ENCODE results near the gene TREM1. TPM values are rescaled to one million over a fixed set of nuclear protein-coding genes. Genes with fewer than 3 reads are reported as not detected.
A peak's percentile ranks its signal among the peaks of the same experiment; 100 is the strongest.

TREM1 gene
- total RNA-seq, 1 donor from 2014 or later, result not detected

- no peak overlapping the region for H3K4me3 Mint-ChIP-seq
- peaks cover 3% of the 10 kb centered on the region for H3K27me3 Mint-ChIP-seq
- DNase-seq, result no peak
- intact Hi-C loops (cut with micrococcal nuclease), result no loop called here
- no peak overlapping the region for H3K27ac Mint-ChIP-seq
- no peaks in the 10 kb centered on the region for H3K9me3 Mint-ChIP-seq
- H3K36me3 Mint-ChIP-seq (ENCODE audit: low read depth), result no peaks in the 10 kb centered on the region
- H3K4me1 Mint-ChIP-seq, result peaks cover 15% of the 10 kb centered on the region
Measured at GRCh38 chr6:41283600-41283999, 2.9 kb downstream of the TREM1 start.

- Mint-ChIP-seq H3K4me3 (no peak overlapping the region), H3K36me3 (ENCODE audit: low read depth) (no peaks in the 10 kb centered on the region), H3K27ac (no peak overlapping the region), H3K4me1 (peaks cover 13% of the 10 kb centered on the region), H3K9me3 (no peaks in the 10 kb centered on the region), H3K27me3 (peaks cover 13% of the 10 kb centered on the region)
- intact Hi-C loops (cut with micrococcal nuclease), result no loop called here
- peak; percentile 41 for DNase-seq
Measured at GRCh38 chr6:41280381-41281057, 6.0 kb downstream of the TREM1 start.

- Mint-ChIP-seq H3K27me3 (peaks cover 13% of the 10 kb centered on the region), H3K4me3 (no peak overlapping the region), H3K4me1 (peaks cover 13% of the 10 kb centered on the region), H3K27ac (no peak overlapping the region), H3K9me3 (no peaks in the 10 kb centered on the region), H3K36me3 (ENCODE audit: low read depth) (no peaks in the 10 kb centered on the region)
- peak; percentile 89 for DNase-seq
- intact Hi-C loops (cut with micrococcal nuclease), result loop anchor here (1.0 kb wide), 1 partner anchor 39 kb away; no protein-coding TSS in a partner anchor
Measured at GRCh38 chr6:41278699-41279405, 7.6 kb downstream of the TREM1 start.

- peaks cover 13% of the 10 kb centered on the region for H3K27me3 Mint-ChIP-seq
- peak; percentile 54 for DNase-seq
- no peaks in the 10 kb centered on the region for H3K36me3 Mint-ChIP-seq (ENCODE audit: low read depth)
- H3K27ac Mint-ChIP-seq, result no peak overlapping the region
- no peak overlapping the region for H3K4me3 Mint-ChIP-seq
- intact Hi-C loops (cut with micrococcal nuclease), result no loop called here
- no peaks in the 10 kb centered on the region for H3K9me3 Mint-ChIP-seq
- peaks cover 13% of the 10 kb centered on the region for H3K4me1 Mint-ChIP-seq
Measured at GRCh38 chr6:41277605-41278004, 8.9 kb downstream of the TREM1 start.

- intact Hi-C loops (cut with micrococcal nuclease), result no loop called here
- no peaks in the 10 kb centered on the region for H3K9me3 Mint-ChIP-seq
- no peak overlapping the region for H3K27ac Mint-ChIP-seq
- DNase-seq, result no peak
- peaks cover 13% of the 10 kb centered on the region for H3K27me3 Mint-ChIP-seq
- H3K4me3 Mint-ChIP-seq, result no peak overlapping the region
- no peaks in the 10 kb centered on the region for H3K36me3 Mint-ChIP-seq (ENCODE audit: low read depth)
- H3K4me1 Mint-ChIP-seq, result peaks cover 16% of the 10 kb centered on the region
Measured at GRCh38 chr6:41275489-41275888, 11.0 kb downstream of the TREM1 start.

- Mint-ChIP-seq H3K27ac (no peak overlapping the region), H3K4me1 (peaks cover 15% of the 10 kb centered on the region), H3K36me3 (ENCODE audit: low read depth) (no peaks in the 10 kb centered on the region), H3K27me3 (peaks cover 13% of the 10 kb centered on the region), H3K4me3 (no peak overlapping the region), H3K9me3 (no peaks in the 10 kb centered on the region)
- DNase-seq, result no peak
- intact Hi-C loops (cut with micrococcal nuclease), result no loop called here
Measured at GRCh38 chr6:41274256-41274655, 12.2 kb downstream of the TREM1 start.

GRCh38 chr6:41273714-41274113 is 12.8 kb downstream of the TREM1 start:
- Mint-ChIP-seq H3K27ac (no peak overlapping the region), H3K27me3 (peaks cover 13% of the 10 kb centered on the region), H3K4me1 (peaks cover 9% of the 10 kb centered on the region), H3K9me3 (no peaks in the 10 kb centered on the region), H3K4me3 (no peak overlapping the region), H3K36me3 (ENCODE audit: low read depth) (no peaks in the 10 kb centered on the region)
- no peak for DNase-seq
- intact Hi-C loops (cut with micrococcal nuclease), result no loop called here

DNA sequence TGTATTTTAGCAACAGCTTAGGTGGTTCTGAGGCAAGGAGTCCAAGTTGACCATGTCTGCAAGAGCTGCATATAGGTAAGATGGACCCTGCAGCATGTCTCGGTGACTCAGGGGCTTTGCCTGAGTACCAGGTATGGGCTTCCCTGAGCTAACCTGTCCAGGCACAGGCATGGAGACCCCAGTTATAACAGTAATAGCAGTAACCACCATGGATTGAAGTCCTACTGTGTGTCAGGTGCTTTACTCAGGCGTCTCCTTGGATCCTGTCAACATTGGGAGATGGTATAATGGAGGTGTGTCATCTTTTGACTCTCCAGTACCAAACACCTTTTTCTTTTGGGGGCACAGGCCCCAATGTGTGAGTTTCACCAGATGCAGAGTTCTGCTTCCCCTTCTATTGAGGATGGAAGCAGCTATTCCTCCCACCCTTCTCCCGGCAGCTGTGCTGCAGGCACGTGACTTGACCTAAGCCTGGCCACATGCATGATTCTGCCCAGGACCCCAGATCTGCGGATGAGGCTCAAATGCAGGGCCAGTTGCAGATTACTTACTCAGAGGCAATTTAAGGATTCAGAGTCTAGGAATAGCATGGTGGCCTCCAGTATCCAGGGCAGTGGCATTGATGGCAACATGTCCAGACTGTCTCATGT is 13.8 kb downstream of the TREM1 start:
- Mint-ChIP-seq H3K27me3 (peaks cover 13% of the 10 kb centered on the region), H3K4me3 (no peak overlapping the region), H3K27ac (no peak overlapping the region), H3K9me3 (no peaks in the 10 kb centered on the region), H3K36me3 (ENCODE audit: low read depth) (no peaks in the 10 kb centered on the region), H3K4me1 (peaks cover 8% of the 10 kb centered on the region)
- DNase-seq, result no peak
- intact Hi-C loops (cut with micrococcal nuclease), result no loop called here

DNA sequence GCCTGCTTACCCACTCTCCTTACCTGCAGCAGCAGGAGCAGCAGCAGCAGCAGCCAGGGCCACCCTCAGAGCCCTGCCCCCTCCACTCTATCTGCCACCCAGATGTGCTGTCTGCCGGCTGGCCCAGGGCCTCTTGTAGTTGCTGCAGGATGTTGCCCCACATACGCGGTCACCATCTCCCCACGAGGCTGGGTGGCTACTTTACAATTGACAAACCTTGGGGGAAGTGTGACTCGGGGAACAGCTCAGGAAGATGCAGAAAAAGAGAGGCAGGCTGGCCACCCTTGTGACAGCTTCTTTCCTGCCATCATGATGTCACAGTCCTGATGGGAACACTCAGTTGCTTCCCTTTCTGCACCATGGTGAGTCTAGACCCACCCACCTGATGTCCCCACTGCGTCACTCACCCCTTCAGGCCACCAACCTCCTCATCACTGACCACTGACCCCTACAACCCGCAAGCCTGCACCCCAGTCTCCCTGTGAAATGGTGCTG is 14.5 kb downstream of the TREM1 start:
- Mint-ChIP-seq H3K27ac (peak overlapping the region; percentile 22), H3K27me3 (peaks cover 9% of the 10 kb centered on the region), H3K4me3 (no peak overlapping the region), H3K4me1 (peaks cover 8% of the 10 kb centered on the region), H3K36me3 (ENCODE audit: low read depth) (no peaks in the 10 kb centered on the region), H3K9me3 (no peaks in the 10 kb centered on the region)
- DNase-seq, result no peak
- intact Hi-C loops (cut with micrococcal nuclease), result no loop called here

GRCh38 chr6:41269716-41270115 is 16.8 kb downstream of the TREM1 start:
- no peak overlapping the region for H3K4me3 Mint-ChIP-seq
- no peaks in the 10 kb centered on the region for H3K9me3 Mint-ChIP-seq
- H3K4me1 Mint-ChIP-seq, result peaks cover 8% of the 10 kb centered on the region
- peaks cover 6% of the 10 kb centered on the region for H3K27me3 Mint-ChIP-seq
- no peaks in the 10 kb centered on the region for H3K36me3 Mint-ChIP-seq (ENCODE audit: low read depth)
- intact Hi-C loops (cut with micrococcal nuclease), result no loop called here
- H3K27ac Mint-ChIP-seq, result no peak overlapping the region
- DNase-seq, result no peak

DNA sequence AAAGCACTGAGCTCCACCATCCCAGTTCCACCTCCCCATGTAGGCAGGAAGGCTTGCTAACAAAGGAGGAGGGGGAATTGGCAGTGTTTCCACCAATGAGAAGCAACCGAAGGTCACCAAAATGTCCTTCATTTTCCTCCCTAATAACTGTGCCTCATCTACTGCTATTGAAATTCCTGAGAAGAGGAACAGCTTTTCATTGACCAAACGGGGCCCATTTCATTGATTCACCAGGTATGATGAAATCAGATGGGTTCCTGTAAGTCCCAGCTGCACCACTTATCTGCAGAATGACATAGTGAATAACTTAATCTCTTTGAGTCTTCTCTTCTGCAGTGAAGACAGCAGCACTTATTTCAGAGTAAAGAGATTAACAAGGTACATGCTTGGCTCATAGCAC is 17.3 kb downstream of the TREM1 start:
- Mint-ChIP-seq H3K27me3 (peaks cover 6% of the 10 kb centered on the region), H3K4me3 (no peak overlapping the region)
- intact Hi-C loops (cut with micrococcal nuclease), result no loop called here

GRCh38 chr6:41268478-41268877 is 18.0 kb downstream of the TREM1 start:
- Mint-ChIP-seq H3K9me3 (peaks cover 4% of the 10 kb centered on the region), H3K4me1 (peaks cover 8% of the 10 kb centered on the region), H3K4me3 (no peak overlapping the region), H3K27me3 (peaks cover 6% of the 10 kb centered on the region), H3K27ac (no peak overlapping the region), H3K36me3 (ENCODE audit: low read depth) (no peaks in the 10 kb centered on the region)
- DNase-seq, result no peak
- intact Hi-C loops (cut with micrococcal nuclease), result no loop called here

More for the DNA sequence above, 17.3 kb downstream of the TREM1 start:
- no peaks in the 10 kb centered on the region for H3K36me3 Mint-ChIP-seq (ENCODE audit: low read depth)
- DNase-seq, result no peak
- no peak overlapping the region for H3K27ac Mint-ChIP-seq
- H3K9me3 Mint-ChIP-seq, result no peaks in the 10 kb centered on the region
- peaks cover 8% of the 10 kb centered on the region for H3K4me1 Mint-ChIP-seq

DNA sequence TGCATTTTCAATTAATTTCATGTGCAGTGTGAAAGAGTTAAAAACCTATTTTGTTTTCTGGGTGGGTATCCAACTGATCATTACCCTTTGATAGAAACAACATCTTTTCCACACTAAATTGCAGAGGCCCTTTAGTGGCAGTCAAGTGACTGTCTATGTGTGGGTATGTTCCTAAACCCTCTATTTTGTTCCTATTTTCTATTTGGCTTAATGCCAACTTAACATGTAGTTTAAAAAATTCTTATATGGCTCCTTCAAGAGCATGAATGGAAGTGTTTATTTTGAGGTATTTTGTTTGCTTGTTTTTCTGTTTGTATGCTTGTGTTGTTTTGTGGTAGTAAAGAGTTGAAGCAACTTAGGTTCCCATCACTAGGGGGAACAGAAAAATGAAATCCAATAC is 19.9 kb downstream of the TREM1 start:
- Mint-ChIP-seq H3K27ac (no peak overlapping the region), H3K4me3 (no peak overlapping the region), H3K9me3 (peaks cover 15% of the 10 kb centered on the region), H3K4me1 (no peaks in the 10 kb centered on the region), H3K27me3 (peaks cover 7% of the 10 kb centered on the region), H3K36me3 (ENCODE audit: low read depth) (no peaks in the 10 kb centered on the region)
- intact Hi-C loops (cut with micrococcal nuclease), result no loop called here
- no peak for DNase-seq

- DNase-seq, result no peak
- peaks cover 2% of the 10 kb centered on the region for H3K36me3 Mint-ChIP-seq (ENCODE audit: low read depth)
- H3K27me3 Mint-ChIP-seq, result peaks cover 15% of the 10 kb centered on the region
- H3K4me3 Mint-ChIP-seq, result no peak overlapping the region
- H3K27ac Mint-ChIP-seq, result no peak overlapping the region
- H3K9me3 Mint-ChIP-seq, result peaks cover 23% of the 10 kb centered on the region
- intact Hi-C loops (cut with micrococcal nuclease), result no loop called here
- H3K4me1 Mint-ChIP-seq, result no peaks in the 10 kb centered on the region
Measured at GRCh38 chr6:41263267-41263666, 23.2 kb downstream of the TREM1 start.
